GM19455 (cell line): ENCODE results near the gene KRT79.

Source experiments
- ATAC-seq: cut with Tn5 transposase; IDR thresholded peaks from one replicate; pipeline ENCODE4 v1.9.1; 2021; ENCODE audit not compliant: unreplicated experiment

Gene KRT79

DNA sequence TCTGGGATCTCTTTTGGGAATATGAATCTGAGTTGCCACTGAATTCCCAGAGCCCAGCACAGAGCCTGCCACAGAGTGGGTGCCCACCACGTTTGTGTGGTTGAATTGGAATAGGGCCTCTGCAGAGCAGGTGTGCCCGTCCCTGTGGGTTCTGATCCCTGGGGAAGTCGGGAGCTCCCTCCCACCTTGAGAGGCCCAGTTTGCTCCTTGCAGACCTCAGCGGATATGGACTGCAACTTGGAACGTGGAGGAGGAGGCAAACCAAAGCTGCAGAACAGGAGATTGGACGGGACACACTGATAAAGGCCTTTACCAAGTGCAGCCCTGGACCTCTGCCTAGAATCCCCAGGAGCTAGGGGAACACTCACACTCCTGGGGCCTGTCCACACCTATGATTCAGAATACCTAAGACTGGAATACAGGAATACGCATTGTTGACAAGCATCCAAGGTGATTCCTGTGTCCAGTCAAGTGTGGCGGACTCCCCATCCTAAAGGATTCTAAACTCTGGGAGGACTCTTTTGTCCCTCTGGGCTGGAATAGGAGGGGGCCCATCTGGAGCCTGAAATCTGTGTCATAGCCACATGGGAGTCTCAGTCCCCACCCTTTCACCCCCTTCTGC is 59.4 kb downstream of the KRT79 start:
- ATAC-seq = no peak

DNA sequence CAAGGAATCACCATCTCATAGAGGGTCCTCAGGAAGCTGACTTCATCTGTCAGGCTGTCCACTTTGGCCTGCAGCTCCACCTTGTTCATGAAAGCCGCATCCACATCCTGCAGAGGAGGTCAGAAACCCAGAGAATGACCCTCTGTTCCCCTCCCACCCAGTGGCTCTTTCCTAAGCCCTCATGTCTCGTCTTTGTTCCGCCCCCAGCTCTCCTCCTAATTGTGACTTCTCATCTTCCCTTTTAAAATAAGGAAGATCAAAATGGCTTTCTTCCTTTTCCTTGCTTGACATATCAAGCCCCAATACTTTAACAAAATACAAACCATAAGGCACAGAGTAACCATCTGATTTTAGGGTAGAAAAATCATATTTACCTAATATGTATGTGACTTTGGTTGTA is 61.3 kb downstream of the KRT79 start:
- ATAC-seq = no peak

DNA sequence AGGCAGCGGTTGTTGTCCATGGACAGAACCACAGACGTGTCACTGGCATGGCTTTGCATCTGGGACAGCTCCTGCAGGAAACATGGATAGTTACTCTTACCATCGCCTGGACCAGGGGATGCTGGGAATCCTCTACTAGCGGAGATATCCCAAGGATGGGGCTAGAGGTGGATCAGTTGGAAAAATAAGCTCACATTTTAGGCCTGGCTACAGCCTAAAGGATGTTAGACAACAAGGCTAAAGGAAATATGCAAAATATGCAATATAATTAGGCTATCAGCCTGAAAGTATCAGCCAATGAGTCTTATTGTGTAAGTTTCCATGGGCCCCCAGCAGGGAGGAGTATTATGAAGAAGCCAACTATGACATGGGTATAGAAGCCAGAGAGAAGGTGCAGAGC is 61.9 kb downstream of the KRT79 start:
- no peak for ATAC-seq

DNA sequence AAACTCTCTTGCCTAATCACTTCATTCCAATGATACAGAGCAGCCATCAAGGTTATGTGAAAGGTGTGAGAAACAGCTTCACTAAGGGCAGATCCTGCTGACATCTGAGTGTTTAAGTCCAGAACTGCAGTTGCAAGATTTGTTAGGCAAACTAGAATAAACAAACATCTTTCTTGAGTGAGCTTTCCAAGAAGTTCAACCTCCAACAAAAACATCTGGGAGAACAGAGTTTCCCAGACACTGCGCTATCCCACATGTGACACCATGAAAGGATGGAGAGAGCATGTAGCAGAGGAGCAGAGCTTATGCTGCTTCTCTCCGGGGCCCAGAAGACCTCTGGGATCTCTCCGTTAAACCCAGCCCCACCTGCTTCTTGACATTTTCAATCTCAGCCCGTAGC is 62.6 kb downstream of the KRT79 start:
- ATAC-seq = no peak
